ENCODE data around the gene SLC27A5.
A peak's percentile ranks its signal among the peaks of the same experiment; 100 is the strongest.

Gene SLC27A5

DNA sequence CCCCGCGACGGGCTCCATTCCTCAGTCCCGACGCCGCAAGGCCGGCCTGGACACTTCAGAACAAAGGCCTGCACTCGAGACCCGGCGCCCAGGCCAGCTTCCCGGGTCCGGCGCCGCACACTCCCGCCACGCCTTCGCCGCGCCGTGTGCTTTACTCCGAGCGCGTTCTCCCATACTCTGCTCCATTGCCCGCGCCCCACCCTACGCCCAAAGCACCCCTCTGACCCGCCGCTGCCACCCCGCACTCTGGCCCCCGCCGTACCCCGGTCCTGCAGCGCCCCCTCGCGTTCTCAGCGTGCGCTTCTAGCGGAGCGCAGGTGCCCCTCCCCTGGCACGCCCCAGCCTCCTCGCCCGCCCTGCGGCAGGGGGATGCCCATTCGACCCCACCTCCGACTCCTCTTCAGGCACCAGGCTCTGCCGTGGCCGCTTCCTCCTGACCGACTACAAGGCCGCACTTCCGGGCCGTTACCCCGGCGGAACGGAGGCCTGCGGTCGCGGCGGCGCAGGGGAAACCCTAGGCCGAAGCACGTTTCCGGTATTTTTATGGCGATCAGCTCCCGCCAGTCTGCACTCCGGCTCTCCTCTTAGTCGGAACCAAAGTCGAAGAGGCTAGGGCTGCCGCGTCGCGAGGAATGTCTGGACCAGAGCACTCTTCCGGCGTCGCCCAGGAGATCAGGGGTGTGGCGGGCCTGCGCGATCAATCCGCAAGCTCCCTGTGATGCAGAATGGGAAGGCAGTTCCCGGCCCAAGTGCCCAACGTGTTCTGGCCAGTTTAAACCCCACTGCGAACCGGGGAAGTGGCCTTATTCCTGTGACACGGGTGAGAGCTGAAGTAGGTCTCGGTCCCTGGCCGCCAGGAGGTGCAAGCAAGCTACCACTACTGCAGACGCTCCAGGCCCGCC is 7.8 kb upstream of the SLC27A5 start, which contains the start of gene ZBTB45:
Gene ZBTB45, minus strand, starts transcription at position 456 of the 902 bp plus-strand sequence. CDS start 2,137 bp downstream, outside the sequence.
- H3K27ac Mint-ChIP-seq: peak within 1 kb of the TSS; percentile 95
- H3K4me3 Mint-ChIP-seq: peak within 1 kb of the TSS; percentile 92 to 98
- peak; percentile 97 for DNase-seq
- no peaks in the 10 kb centered on the region for H3K27me3 Mint-ChIP-seq
- no peaks in the 10 kb centered on the region for H3K9me3 Mint-ChIP-seq
- H3K36me3 Mint-ChIP-seq: peaks cover 9 to 29% of the 10 kb centered on the region in 2 donors
- ATAC-seq (replicated peaks): peak; percentile 85 to 88
- H3K4me1 Mint-ChIP-seq: peaks cover 35 to 52% of the 10 kb centered on the region in 2 donors

DNA sequence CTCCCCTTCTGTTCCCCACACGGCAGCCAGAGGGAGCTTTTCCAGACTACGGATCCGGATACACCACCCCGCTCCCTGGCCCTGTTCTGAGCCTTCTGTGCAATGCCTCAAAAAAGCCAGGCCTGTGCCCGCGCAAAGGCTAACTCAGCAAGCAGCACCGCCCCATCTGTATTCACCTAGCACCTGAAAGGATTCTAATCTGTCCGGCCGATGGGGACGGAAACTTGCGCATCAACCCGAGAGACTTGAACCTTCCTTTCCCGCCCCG is 7.2 kb upstream of the SLC27A5 start:
- no peak for DNase-seq
- peak; percentile 6 to 9 for ATAC-seq (replicated peaks)
- Mint-ChIP-seq H3K27ac (peak overlapping the region; percentile 95), H3K27me3 (no peaks in the 10 kb centered on the region), H3K4me3 (peak overlapping the region; percentile 92 to 98), H3K4me1 (peaks cover 36 to 57% of the 10 kb centered on the region in 2 donors), H3K9me3 (no peaks in the 10 kb centered on the region), H3K36me3 (peaks cover 11 to 33% of the 10 kb centered on the region in 2 donors)

DNA sequence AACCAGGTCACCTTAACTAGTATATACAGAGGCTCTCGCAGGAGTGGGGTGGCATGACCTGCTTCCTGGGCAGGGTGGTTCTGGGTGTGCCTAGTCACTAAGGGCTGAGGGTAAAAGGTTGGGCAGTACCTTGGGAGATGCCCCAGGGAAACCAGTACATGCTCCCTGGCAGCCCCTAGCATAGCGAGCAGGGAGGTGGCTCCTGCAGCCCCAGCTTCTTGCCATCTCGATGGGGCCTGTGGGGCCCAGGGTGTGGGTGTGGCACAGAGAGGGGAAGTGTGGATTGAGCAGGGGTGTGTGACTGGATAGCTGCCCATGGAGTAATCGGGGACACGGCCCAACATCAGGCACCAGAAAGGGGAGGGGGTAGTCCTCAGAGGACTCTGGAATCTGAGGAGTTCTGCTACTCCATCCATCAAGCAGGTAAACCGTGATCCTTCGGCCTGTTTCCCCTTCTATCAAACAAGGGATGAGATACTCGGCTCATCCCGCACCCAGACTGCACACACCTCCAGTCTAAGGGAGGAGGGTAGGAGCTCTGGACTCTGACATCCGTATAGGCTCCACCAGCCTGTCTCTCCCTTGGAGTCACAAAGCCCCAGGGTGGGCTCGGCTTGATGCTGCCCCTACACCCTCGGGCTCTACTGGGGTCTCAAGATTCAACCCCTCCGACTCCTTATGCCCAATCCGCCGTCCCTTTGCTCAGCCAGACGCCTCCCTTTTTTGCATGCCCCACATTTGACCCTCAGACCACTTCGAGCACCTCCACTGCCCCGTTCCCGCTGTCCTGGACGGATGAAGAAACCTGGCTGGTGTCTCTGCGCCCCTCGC is 6.7 kb upstream of the SLC27A5 start:
- peaks cover 13 to 33% of the 10 kb centered on the region in 2 donors for H3K36me3 Mint-ChIP-seq
- H3K27ac Mint-ChIP-seq: peak overlapping the region; percentile 95
- peaks cover 38 to 63% of the 10 kb centered on the region in 2 donors for H3K4me1 Mint-ChIP-seq
- DNase-seq (no peak), ATAC-seq (replicated peaks) (no peak)
- H3K4me3 Mint-ChIP-seq: peak overlapping the region; percentile 92 to 98
- no peaks in the 10 kb centered on the region for H3K9me3 Mint-ChIP-seq
- no peaks in the 10 kb centered on the region for H3K27me3 Mint-ChIP-seq

DNA sequence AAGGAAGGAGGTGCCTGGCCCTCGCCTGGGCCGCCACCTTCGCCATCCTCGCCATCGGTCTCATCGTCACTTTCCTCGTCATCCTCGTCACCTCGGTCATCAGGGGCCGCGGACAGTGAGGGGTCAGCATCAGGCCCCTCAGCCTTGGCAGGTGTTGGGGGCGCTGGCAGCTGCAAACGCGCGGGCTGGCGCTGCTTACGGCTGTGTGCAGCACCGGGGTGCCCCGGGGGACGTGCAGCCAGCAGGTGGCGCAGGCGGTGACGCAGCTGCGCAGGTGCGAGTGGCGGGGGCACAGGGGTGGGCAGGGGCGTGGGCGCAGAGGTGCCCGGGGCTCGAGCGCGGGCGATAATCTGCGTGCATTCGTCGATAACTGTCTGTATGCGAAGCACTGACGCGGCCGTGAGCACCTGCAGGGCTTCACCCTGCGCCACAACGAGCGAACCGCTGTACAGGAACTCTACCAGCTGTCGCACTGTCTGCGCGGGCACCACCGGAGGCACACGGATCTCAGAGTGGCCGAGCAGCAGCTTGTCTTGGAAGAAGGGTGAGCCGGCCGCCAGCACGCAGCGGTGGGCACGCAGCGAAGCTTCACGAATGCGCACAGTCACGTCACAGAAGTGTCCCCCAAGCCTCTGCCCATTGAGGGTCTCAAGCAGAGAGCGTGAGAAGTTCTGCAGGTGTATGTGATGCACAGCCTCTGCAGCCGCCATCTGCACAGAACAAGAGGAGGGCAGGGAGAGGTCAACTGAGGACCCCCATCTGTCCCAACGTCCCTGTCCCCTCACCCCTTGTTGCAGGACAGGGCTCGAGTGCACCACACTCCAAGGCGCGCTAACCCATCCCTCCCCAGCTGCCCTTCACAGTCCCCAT is 5.4 kb upstream of the SLC27A5 start:
- no peak for ATAC-seq (replicated peaks)
- Mint-ChIP-seq H3K36me3 (peaks cover 13 to 33% of the 10 kb centered on the region in 2 donors), H3K27ac (no peak overlapping the region), H3K4me3 (peak overlapping the region in 1 of 2 donors; percentile 11), H3K27me3 (no peaks in the 10 kb centered on the region), H3K9me3 (no peaks in the 10 kb centered on the region), H3K4me1 (peaks cover 41 to 71% of the 10 kb centered on the region in 2 donors)
- no peak for DNase-seq

DNA sequence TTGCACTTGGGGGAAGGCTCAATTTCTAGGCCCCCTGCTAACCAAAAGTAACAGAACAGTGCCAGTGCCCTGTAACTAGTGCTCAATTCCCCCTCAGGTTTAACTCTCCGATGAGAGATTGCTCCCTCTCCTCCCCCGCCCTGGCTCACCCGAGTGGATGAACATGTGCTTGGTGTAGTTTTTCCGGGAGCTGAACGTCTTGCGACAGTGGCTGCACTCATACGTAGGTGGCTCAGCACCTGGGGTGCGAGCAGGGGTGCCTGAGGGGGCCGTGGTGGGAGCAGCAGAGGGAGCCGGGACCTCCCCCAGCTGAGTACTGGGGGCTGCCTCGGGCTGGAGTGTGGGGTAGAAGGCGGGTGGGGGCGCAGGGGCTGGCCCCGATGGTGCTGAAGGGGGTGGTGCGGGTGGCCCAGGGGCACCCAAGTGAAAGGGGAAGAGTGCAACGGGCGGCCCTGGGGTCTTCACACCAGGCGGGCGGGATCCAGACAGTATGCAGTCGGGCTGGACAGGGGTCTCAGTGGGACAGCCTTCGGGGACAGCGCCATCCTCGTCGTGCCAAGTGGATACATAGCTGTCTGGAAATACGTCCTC is 4.5 kb upstream of the SLC27A5 start:
- no peak for DNase-seq
- no peaks in the 10 kb centered on the region for H3K9me3 Mint-ChIP-seq
- peak overlapping the region in 1 of 2 donors; percentile 82 for H3K4me3 Mint-ChIP-seq
- H3K27ac Mint-ChIP-seq: peak overlapping the region; percentile 84
- no peak for ATAC-seq (replicated peaks)
- no peaks in the 10 kb centered on the region for H3K27me3 Mint-ChIP-seq
- H3K4me1 Mint-ChIP-seq: peaks cover 41 to 71% of the 10 kb centered on the region in 2 donors
- H3K36me3 Mint-ChIP-seq: peaks cover 13 to 33% of the 10 kb centered on the region in 2 donors

DNA sequence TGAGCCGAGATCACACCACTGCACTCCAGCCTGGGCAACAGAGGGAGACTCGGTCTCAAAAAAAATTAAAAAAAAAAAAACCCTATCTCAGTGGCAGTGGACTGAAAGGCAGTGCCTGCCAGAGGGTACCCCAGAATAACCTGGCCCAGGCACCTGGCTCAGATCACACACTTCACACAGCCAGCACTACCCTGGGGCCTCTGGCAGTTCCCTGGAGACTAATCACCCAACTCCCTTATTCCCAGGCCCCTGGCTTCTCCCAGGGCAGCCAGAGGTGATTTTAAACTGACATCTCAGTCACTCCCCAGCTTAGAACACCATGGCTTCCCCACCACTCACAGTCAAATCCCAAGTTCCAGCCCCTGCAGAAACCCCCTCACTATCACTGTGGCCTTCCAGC is 3.5 kb upstream of the SLC27A5 start:
- H3K27ac Mint-ChIP-seq: peak overlapping the region; percentile 84

DNA sequence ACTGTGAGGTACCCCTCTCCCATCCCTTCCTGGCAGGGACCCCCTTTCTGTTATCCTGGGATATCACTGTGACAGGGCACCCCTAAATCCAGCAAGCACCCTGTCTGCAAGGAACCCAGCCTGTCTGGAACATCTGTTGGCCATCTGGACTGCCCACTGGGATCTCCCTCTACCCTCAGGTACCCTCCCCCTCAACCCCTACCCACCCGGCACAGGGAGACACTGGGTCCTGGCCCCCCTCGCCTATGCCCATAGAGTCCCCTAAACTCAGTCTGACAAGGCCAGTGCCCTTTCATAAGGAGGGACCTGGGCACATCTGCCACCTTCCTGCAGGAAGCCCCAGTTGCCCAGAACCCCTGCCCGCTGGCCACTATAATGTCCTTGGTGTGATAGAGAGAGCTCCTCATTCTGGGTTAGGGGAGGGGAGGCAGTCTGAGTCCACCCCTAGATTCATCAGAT is 2.8 kb upstream of the SLC27A5 start:
- Mint-ChIP-seq H3K27me3 (no peaks in the 10 kb centered on the region), H3K4me3 (peak overlapping the region; percentile 91 to 93), H3K36me3 (peaks cover 13 to 36% of the 10 kb centered on the region in 2 donors), H3K4me1 (peaks cover 32 to 59% of the 10 kb centered on the region in 2 donors), H3K9me3 (no peaks in the 10 kb centered on the region), H3K27ac (peak overlapping the region; percentile 96)
- ATAC-seq (replicated peaks) (no peak), DNase-seq (no peak)

More for the DNA sequence above, 3.5 kb upstream of the SLC27A5 start:
- peak overlapping the region; percentile 82 for H3K4me3 Mint-ChIP-seq
- H3K27me3 Mint-ChIP-seq: no peaks in the 10 kb centered on the region
- peaks cover 13 to 33% of the 10 kb centered on the region in 2 donors for H3K36me3 Mint-ChIP-seq
- H3K9me3 Mint-ChIP-seq: no peaks in the 10 kb centered on the region
- H3K4me1 Mint-ChIP-seq: peaks cover 37 to 66% of the 10 kb centered on the region in 2 donors
- no peak for ATAC-seq (replicated peaks)
- no peak for DNase-seq

DNA sequence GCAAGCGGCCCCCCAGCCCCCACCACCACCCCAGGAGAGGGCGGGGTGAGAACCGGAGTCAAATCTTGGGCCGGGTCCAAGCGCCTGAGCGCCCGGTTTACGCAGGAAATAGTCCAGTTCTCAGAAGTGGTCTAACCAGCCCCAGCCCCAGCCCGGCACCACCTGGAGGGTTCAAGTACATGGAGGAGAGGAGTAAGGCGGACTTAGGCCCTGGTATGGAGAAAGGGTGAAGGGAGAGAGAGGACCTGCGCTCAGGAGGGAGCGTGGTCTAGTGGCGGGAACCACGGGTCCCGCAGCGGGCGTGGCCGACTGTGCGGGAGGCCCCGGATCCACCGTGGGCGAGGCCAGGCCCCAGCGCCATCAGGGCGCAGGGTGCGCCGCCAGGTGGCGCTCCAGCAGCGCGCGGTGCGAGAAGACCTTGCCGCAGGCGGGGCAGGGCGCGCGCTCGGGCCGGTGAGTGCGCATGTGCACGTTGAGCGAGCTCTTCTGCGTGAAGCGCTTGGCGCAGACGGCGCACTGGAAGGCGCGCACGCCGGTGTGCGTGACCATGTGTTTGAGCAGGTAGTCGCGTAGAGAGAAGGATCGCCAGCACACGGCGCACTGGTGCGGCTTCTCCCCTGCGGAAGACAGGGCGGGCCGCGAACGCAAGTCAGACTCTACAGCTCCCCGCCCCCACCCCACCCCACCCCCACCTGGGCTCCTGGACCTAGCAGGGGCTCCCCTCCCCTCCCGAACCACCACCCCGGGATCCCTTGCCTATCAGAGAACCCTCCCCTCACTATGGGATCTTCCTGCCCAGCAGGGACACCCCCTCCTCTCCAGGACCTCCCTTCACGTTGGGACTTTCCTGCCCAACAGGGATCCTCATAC is 2.1 kb upstream of the SLC27A5 start:
- peak overlapping the region; percentile 91 to 93 for H3K4me3 Mint-ChIP-seq
- H3K36me3 Mint-ChIP-seq: peaks cover 13 to 33% of the 10 kb centered on the region in 2 donors
- H3K9me3 Mint-ChIP-seq: no peaks in the 10 kb centered on the region
- H3K4me1 Mint-ChIP-seq: peaks cover 31 to 53% of the 10 kb centered on the region in 2 donors
- H3K27me3 Mint-ChIP-seq: no peaks in the 10 kb centered on the region
- ATAC-seq (replicated peaks) (peak; percentile 91), DNase-seq (peak; percentile 93)
- peak overlapping the region; percentile 96 for H3K27ac Mint-ChIP-seq

DNA sequence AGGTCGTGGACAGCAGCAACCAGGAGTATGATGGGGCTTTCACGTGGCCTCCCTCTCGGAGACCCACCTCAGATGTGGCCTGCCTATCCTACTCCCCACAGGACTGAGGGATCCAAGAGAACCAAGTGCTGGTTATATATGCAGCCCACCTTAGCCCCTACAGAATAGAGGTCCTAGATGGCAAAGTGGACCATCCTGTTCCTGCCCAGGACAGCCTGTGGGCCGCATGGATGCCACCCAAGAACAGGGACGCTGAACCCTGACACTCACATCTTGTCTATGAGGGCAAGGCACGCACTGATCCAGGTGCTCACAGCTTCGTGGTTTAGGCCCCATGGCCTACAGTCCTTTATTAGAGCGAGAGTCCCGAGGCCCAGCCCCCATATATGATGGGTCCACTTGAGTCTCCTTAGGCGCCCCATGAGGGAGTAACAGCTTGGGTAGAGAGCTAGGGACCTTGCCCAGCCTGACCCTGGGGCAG is 1.5 kb upstream of the SLC27A5 start:
- peaks cover 24 to 47% of the 10 kb centered on the region in 2 donors for H3K4me1 Mint-ChIP-seq
- H3K36me3 Mint-ChIP-seq: peaks cover 13 to 30% of the 10 kb centered on the region in 2 donors
- no peak for DNase-seq
- H3K27ac Mint-ChIP-seq: peak overlapping the region; percentile 84
- no peaks in the 10 kb centered on the region for H3K27me3 Mint-ChIP-seq
- ATAC-seq (replicated peaks): no peak
- no peaks in the 10 kb centered on the region for H3K9me3 Mint-ChIP-seq
- peak overlapping the region; percentile 91 to 93 for H3K4me3 Mint-ChIP-seq

DNA sequence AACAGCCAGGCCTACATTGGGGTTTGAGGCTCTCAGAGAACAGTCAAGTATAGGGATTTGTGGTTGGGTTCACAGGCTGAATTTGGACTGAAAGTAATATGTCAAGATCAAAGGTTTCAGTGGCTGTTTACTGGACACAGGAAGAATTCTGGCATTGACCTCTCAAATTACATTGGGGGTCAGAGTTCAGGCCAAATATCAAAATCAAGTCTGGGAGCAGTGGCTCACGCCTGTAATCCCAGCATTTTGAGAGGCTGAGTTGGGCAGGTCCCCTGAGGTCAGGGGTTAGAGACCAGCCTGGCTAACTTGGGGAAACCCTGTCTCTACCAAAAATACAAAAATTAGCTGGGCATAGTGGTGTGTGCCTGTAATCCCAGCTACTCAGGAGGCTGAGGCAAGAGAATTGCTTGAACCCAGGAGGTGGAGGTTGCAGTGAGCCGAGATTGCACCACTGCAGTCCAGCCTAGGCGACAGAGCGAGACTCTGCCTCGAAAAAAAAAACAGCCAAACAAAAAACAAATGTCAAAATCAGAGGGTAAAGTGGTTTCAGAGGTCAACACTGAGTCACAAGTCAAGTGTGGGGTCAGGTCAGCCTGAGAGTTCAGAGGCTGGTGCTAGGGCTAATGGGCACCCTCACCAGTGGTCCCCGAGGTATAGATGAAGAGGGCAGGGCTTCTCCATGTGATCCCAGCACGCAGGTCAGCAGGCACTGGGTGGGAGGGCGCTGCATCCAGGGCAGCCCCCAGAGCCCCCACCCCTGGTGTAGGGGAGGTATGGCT is 1.5 kb downstream of the SLC27A5 start:
- Mint-ChIP-seq H3K9me3 (peaks cover 4 to 9% of the 10 kb centered on the region in 2 donors), H3K36me3 (peaks cover 7 to 15% of the 10 kb centered on the region in 2 donors), H3K27ac (peak overlapping the region; percentile 79), H3K27me3 (no peaks in the 10 kb centered on the region), H3K4me3 (peak overlapping the region in 1 of 2 donors; percentile 39), H3K4me1 (peaks cover 8 to 26% of the 10 kb centered on the region in 2 donors)
- DNase-seq (no peak), ATAC-seq (replicated peaks) (no peak)

DNA sequence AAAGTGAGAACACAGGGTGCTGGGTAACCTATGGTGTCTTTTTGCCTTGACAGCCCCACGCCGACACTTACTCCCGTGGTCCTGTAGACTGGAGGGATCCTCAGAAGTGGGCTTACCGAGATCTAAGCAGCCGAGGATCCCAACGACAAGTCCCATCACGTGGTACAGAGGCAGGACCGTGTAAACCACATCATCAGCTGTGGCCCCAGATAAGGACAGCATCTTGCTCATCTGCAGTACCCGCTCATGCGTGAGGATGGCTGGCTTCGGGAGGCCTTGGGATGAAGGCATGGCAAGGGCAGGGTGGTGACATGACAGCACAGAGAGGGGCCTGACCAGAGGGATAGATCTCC is 2.1 kb downstream of the SLC27A5 start:
- ATAC-seq (replicated peaks): no peak
- no peak for DNase-seq
- Mint-ChIP-seq H3K4me3 (no peak overlapping the region), H3K36me3 (peaks cover 7 to 12% of the 10 kb centered on the region in 2 donors), H3K27me3 (no peaks in the 10 kb centered on the region), H3K27ac (peak overlapping the region; percentile 79), H3K4me1 (peaks cover 6 to 20% of the 10 kb centered on the region in 2 donors), H3K9me3 (peaks cover 4 to 9% of the 10 kb centered on the region in 2 donors)

All from stimulated activated naive B cell treated with anti-CD40 and anti-IgM and Interleukin-4, amounts not matched to agents 10 μg/mL and 1 μg/mL and 100 μg/mL, for 72 hours (primary cell).